HK-2 (cell line): ENCODE data around the gene SAMD9L.

Experiments
- DNase-seq: peaks from one replicate; pipeline ENCODE4 v3.0.0-alpha.2; 2018; ENCODE audit not compliant: unreplicated experiment

Gene SAMD9L

DNA sequence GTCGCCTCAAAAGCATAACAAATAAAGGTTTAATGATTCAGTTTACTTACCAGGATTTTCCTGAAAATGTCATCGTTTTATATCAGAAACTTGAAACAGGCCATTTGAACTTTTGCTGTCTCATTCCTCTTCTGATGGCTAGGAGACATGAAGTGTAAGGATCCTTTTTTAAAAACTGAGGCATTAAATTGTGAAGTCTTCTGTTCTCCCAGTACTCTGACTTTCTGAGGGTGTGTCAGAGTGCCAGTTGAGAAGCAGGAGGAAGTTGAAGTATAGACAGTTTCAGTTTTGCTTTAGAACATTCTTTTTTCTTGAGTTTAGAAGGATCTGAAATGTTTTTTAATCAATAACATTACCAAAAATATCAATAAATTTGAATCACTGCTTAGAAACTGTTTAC lies at the start of gene SAMD9L:
Gene SAMD9L (minus strand): TSS at position 242 of the 400 bp plus-strand sequence. CDS start 12,414 bp downstream, outside the sequence.
- no peak for DNase-seq

- DNase-seq: no peak
These were observed 48.2 kb upstream of the SAMD9L start for GRCh38 chr7:93196336-93196735.

DNA sequence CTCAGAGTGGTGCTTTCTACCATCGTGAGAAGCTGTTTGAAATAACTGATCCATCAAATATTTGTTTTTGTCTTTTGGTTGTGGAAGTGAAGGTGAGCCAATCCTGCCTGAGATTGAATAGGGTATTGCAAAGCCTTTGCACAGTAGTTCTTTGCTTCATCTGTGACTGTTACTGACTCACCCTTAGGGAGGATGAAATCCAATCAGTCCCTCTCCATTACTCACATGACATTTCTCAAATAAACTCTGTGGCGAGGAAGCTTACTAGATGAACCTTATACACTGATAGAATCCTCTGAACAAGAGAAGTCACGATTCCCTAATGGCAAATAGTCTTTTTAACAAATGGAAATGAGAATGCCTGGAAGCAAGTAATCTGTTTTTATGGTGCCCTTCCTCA lies 46.2 kb upstream of the SAMD9L start:
- DNase-seq: no peak

GRCh38 chr7:93188870-93189634 lies 40.9 kb upstream of the SAMD9L start:
- DNase-seq: no peak

DNA sequence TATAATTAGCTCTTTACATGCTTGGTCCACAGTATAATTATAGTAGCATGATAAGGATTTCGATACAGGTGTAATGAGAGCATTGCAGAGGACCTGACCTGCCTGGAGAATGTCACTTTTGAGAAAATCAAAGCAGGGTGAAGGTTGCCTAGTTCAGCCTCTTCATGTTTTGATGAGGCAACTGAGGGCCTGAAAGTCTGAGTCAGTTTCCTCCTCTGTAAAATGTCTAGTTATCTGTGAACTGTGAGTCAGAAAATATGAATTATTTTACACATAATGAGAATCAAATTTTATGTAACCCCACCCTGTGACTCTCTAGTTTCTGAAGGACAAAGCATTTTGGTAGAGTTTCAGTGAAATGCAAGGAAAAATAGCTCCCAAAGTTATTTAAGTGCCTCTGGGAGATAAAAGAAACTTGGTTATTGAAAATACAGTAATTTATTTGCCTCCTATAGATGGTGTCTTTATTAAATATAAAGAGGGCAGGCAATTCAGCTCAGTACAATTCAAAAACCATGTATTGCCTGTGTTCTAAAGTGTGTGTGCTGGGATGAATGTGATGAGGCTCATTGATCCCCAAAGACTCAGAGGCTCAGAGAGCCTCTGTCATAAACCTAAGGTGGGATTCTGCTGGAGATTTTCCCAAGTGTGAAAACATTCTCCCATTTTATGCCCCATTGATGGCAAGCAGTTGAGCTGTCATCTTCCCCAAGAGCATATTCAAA lies 37.3 kb upstream of the SAMD9L start:
- DNase-seq: no peak

DNA sequence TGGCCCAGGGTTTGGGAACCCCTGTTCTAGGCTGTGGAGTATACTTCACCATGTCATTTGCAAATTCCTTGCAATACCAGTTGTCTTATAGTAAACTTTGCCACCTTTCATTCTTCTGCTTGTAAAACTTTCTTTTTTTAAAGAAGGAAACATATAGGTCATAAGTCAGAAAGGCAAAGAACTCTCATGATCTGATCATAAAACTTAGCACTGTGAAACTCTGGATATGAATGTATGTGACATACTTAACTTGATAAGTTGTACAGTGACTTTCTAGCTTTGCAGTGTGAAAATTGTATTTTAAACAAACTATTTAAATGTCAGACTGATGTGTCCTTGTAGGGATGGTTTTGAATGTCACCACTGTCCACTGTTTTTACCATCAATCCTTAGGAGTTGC lies 31.0 kb upstream of the SAMD9L start:
- no peak for DNase-seq

GRCh38 chr7:93178213-93178612 lies 30.0 kb upstream of the SAMD9L start:
- DNase-seq: no peak

DNA sequence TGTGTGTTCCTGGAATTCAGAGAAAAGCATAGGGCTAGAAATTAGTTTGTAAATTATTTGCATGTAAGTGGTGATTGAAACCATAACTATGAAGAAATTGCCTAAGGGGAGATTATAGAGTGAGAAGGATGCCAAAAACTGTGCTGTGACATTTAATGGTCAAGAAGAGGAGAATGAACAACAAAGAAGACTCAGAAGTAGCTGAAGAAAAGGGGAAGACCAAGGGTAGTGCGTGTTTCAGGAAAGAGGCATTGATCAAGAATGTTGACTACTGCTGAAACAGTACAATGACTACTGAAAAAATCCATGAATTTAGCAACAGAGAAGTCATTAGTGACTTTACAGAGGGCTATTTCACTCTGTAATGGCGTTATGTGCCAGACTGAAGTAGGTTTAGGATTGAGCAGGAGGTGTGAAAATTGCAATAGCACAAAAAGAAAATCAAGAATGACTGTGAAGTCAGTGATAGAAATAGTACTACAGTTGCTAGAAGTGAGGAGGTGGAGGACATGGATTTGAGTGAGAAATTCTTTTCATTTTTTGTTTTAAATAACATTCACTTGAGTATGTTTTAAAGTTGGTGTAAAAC lies 28.9 kb upstream of the SAMD9L start:
- no peak for DNase-seq

DNA sequence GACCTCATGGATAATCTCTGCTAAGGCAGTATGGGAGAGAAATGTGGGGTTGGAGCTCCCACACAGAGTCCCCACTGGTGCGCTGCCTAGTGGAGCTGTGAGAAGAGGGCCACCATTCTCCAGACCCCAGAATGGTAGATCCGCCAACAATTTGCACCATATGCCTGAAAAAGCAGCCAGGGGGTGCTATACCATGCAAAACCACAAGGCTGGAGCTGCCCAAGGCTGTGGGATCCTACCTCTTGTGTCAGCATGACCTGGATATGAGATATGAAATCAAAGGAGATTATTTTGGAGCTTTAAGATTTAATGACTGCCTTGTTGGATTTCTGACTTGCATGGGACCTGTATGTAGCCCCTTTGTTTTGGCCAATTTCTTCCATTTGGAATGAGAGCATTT lies 27.0 kb upstream of the SAMD9L start:
- no peak for DNase-seq

DNA sequence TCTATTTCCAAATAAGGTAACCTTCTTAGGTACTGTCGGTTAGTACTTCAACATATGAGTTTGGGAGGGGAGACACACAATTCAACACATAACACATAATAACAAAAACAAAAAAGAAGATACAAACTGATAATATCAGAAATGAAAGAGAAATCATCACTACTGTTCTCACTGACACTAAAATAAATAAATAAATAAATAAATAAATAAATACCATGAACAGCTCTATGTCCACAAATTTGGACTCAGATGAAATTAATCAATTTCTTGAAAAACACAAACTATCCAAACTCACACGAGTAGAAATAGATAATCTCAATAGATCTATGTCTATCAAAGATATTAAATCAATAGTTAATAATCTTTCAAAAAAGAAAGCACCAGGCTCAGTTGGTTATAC lies 24.5 kb upstream of the SAMD9L start:
- DNase-seq: no peak

DNA sequence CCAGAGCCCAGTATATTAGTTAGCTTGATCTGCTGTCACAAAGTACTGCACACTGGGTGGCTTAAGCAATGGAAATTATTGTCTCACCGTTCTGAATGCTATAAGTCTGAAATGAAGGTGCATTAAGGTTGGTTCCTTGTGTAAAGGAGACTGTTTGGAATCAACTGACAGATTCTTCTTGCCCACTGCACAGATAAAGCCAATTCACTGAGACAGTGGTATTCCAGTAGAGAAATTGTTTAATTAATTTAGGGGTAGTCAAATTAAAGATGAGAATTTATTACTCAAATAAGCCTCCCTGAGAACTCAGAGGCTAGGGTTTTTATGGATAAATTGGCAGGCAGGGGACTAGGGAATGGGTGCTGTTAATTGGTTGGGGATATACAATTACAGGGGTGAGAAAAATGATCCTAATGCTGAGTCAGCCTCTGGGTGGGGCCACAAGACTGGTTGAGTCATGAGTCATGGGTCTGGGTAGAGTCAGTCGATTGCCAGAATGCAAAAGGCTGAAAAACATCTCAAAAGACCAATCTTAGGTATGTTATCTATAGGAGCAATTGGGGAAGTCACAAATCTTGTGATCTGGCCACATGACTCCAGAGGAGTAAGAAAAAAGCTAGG lies 23.5 kb upstream of the SAMD9L start:
- DNase-seq: no peak

GRCh38 chr7:93165447-93165846 lies 17.3 kb upstream of the SAMD9L start:
- DNase-seq: no peak

DNA sequence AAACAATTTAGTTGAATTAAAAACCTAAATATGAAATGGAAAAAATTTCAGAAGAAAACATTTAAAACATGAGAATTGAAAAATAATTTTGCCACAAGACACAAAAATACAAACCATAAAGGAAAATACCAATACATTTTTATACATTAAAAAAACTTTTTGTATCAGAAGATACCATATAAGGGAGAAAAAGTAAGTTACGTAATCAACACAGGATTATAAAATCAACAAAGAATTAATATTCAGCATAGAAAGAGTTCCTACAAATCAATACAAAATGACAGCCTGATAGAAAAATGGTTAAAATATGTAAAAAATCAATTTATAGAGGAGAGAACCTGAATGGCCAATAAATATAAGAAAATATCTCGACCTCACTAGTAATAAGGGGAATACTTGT lies 16.6 kb upstream of the SAMD9L start:
- DNase-seq: no peak

GRCh38 chr7:93161181-93161762 lies 13.1 kb upstream of the SAMD9L start:
- DNase-seq: no peak

GRCh38 chr7:93160410-93160809 lies 12.2 kb upstream of the SAMD9L start:
- DNase-seq: no peak

GRCh38 chr7:93159490-93159889 lies 11.3 kb upstream of the SAMD9L start:
- DNase-seq: no peak

- no peak for DNase-seq
These were observed 8.7 kb upstream of the SAMD9L start for GRCh38 chr7:93156884-93157283.

DNA sequence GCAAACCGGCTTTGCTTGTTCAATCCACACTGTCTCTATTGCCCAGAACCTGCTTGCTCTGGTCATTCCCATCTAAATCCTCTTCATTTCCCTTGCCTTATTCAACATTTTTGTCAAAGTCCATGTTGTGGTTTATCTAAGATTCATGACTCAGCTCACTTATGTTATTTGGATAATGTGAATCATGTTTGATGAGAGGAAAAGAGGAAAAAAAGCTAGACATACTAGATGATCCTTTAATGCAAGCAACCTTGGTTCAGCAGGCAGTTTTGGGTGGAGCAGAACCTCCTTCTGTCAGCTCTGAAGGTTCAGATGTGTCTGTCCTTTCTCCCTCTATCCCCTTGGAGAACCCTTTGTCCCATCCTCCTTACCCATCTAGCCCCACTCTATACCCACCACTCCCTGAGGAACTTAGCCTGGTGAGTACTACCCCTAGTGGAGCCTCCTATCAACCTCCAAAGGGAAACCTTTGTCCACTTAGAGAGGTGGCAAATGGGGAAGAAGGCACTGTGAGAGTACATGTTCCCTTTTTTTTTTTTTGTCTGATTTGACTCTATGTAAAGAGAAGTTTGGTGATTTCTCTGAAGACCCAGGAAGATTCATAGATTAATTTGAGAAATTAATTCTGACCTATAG lies 2.1 kb upstream of the SAMD9L start:
- DNase-seq: no peak

GRCh38 chr7:93148727-93149126 lies 542 bp upstream of the SAMD9L start:
- no peak for DNase-seq

DNA sequence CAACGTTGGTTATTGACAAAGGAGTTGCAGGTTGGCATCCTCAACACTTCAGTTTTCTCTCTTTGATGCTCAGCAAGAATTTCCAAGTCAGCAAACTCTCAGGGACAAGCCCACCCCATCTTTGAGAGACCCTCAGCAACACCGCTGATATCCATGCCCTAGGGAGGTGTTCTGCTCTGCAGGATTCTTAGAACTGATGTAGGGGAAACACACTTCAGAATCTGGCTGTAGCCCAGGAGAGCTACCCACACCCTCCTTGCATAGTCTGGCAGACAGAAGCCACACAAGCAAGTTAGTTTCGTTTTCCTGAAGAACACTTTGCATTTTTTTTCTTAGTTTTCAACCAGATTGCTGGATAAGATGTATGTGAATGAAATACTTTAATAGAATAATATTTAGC lies 822 bp downstream of the SAMD9L start:
- DNase-seq: no peak

DNA sequence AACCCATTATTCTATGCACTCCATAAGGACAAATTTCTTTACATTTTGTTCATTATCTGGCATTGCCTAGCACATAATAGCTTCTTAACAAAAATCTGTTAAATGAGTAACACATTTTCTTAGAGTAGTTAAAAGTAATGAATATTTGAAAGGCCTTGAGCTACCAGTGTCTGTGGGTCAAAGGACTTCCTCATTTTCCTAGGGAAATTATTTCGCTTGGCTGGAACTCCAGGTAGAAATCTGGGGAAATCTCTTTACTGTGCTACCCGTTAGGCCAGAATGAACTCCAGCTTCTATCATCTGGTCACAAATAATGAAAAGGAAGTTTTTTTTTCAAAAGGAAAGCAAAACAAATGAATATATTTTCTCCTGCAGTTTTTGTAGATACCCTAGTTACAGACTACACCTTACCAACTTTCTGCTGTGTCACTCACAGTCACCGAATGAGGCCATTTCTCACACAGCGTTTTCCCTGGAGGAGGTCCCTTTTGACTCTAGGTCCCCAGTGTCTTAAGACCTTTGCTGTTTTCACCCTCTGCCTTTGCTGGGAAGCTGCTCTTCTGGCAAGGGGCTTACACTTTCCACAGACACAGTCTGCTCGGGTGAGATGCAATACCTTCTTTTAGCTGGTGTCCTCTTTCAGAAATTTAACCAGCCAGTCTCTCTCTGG lies 1.6 kb downstream of the SAMD9L start:
- DNase-seq: no peak
